ENCODE data around the gene GGA1.
"Not testable (repeated sequence)": the region's sequence is repeated elsewhere in the genome, so short reads cannot be mapped to it uniquely, and the experiment has no call there.

The GGA1 gene

GRCh38 chr22:37607010-37607934, 1.4 kb upstream of the GGA1 start:
- peak in 55 of 58 donors; percentile 9 to 86 (median 61) for DNase-seq

- no peak for DNase-seq
Measured at GRCh38 chr22:37607935-37608476, 628 bp upstream of the GGA1 start.

GRCh38 chr22:37609240-37610152, 862 bp downstream of the GGA1 start:
- peak in 6 of 58 donors; percentile 22 to 64 (median 49) for DNase-seq

GRCh38 chr22:37610153-37610475, 1.5 kb downstream of the GGA1 start:
- DNase-seq: not testable (repeated sequence)

GRCh38 chr22:37610480-37611129, 2.0 kb downstream of the GGA1 start:
- DNase-seq: peak in 6 of 58 donors; percentile 9 to 22 (median 14)

GRCh38 chr22:37611207-37611606, 2.6 kb downstream of the GGA1 start:
- DNase-seq: no peak

- no peak for DNase-seq
Measured at GRCh38 chr22:37616201-37617083, 7.8 kb downstream of the GGA1 start.

DNA sequence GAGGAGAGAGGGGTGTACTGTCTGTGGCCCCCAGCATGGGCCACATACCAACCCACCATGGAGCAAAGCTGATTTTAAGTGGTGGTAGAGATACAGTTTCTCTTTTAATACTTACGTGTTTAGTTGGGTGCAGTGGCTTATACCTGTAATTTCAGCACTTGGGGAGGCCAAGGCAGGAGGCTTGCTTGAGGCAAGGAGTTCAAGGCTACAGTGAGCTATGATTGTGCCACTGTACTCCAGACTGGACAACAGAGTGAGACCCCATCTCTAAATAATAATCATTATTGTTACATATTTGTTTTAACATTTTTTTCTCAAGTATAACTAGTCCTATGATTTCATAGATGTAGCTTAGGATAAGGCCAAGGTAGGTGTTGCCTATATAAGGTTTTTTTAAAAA, 8.8 kb downstream of the GGA1 start:
- DNase-seq: no peak

DNA sequence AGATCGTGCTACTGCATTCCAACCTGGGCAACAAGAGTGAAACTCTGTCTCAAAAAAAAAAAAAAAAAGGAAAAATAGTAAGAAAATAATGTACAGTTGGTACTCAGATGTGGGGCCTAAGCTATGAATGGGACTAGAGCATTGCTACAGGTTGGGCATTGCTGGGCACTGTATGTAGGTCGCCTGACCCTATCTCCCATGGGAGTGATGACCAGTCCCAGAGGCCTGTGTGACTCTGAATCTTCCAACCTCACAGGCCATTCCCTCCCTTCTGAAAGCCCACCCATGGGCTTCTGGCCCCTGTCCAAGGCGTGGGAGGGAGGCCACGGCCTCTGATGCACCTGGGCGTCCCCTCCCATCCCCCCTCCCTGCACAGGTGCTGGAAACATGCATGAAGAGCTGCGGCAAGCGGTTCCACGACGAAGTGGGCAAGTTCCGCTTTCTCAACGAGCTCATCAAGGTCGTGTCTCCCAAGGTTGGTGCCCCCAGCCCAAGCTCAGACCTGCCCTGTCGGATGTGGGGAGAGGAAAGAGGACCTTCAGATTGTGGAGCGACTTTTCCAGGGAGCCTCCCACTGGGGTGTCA, 9.5 kb downstream of the GGA1 start:
- no peak for DNase-seq

- DNase-seq: no peak
Measured at GRCh38 chr22:37618674-37619073, 10.0 kb downstream of the GGA1 start.

GRCh38 chr22:37619991-37620390, 11.4 kb downstream of the GGA1 start:
- no peak for DNase-seq

DNA sequence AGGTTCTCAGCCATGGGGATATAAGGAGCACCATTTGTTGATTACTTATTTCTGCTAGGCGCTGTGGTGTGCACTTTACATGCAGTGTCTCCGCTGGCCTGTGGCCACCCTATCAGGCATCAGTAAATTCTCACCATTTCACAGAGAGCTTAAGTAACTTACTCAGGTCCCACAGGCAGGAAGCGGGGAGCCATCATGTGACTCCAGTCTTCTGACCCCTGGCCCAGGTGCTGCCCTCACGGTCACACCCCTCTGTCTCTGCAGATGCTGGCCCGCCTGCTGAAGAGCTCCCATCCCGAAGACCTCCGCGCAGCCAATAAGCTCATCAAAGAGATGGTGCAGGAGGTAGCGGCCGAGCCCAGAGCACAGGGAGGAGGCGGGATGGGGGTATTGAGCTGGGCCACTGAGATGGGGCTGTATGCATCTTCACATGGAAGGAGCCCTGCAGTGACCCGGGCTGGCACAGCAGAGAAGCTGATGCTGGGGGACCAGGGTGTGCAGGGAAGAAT, 12.8 kb downstream of the GGA1 start:
- no peak for DNase-seq

DNA sequence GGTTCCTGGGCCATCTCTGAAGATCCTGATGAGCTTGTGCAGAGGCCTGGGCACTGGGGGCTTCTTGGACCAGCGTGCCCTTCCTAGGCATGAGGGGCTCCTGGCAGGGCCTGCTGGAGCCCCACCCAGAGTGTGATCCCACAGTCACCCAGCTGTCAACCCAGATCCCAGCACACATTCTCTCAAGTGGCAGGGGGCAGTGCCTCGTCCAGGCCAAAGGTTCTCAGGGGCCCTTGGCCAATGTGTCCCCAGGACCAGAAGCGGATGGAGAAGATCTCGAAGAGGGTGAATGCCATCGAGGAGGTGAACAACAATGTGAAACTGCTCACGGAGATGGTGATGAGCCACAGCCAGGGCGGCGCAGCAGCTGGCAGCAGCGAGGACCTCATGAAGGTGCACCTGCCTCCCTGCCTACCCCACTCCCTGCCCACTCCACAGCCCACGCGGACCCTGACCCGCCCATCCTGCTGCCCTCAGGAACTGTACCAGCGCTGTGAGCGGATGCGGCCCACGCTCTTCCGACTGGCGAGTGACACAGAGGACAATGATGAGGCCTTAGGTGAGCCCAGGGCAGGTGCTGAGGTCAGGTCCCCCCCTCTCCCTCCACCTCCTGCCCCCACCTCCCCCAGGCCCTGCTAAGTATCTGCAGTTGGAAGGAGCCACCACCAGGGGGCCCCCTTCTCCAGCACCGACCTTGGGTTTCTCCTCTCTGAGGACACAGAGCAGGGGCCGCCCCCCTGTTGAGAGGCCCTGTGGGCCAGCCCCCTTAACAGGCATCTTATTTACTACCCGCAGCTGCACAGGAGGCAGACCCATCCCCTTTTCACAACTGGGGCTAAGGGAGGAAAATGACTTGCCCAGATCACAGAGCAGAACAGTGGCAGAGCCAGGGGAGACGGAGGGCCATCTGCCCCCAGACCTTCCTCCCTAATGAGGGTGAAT, 14.7 kb downstream of the GGA1 start:
- peak in 36 of 58 donors; percentile 5 to 71 (median 31) for DNase-seq

DNA sequence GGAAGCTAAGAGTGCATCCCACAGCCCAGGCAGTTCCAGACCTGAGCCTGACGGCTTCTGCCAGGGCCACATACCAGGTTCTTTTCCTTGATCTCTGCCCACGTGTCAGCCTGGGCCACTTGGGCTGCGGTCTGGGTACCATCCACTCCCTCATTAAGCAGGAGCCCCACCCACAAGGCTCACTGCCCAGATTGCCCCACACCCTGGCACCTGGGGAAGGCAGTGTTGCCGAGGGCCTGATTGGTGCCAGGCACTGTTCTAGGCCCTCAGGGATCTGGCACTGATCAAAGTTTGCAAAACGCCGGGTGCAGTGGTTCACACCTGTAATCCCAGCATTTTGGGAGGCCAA, 15.4 kb downstream of the GGA1 start:
- no peak for DNase-seq

GRCh38 chr22:37624876-37625275, 16.2 kb downstream of the GGA1 start:
- DNase-seq: no peak

GRCh38 chr22:37625737-37626136, 17.1 kb downstream of the GGA1 start:
- no peak for DNase-seq

DNA sequence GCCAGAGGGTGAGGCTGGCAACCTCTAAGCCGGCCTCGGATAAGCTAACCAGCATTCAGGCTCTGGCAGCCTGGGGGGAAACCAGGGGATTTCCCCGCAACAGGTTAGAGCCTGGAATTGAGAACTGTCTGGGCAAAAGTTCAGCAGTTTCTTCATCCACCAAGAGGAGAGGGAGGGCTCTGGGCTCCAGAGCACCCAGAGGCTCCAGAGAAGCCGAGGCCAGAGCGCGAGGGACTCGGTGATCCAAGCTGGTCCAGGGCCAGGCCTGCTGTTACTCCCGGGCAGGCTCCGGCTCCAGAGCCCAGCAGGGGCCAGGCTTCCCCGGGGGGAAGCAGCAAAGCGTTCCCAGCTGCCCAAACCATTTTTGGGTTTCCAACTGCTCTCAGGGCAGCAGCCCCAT, 17.5 kb downstream of the GGA1 start:
- peak in 1 of 58 donors; percentile 16 for DNase-seq

DNA sequence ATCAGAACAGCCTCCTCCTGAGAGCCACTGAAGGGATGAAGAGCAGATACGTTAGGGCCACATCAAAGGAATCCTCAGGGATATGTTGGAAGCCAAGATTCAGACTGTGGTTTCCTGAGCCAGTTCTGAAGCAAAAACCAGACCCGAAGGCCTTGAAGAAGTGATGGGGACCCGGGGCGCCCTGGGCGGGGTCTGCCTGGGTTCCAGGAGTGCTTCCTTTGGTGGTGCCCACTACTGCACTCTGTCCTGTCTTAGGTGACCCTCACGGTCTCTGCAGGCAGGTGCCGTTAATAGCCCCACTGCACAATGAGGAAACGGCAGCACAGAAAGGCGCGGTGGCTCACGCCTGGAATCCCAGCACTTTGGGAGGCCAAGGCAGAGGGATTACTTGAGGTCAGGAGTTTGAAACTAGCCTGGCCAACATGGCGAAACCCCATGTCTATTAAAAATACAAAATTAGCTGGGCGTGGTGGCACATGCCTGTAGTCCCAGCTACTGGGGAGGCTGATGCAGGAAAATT, 18.0 kb downstream of the GGA1 start:
- no peak for DNase-seq
